Fibroblast of villous mesenchyme (primary cell): ENCODE results near the gene SGMS1. TPM values are rescaled to one million over a fixed set of nuclear protein-coding genes. Genes with fewer than 3 reads are reported as not detected.

Experiments
- DNase-seq: peaks from one replicate; pipeline ENCODE4 v3.0.0-alpha.2; 2010; ENCODE audit warnings: low read depth
- H3K4me3 ChIP-seq: 2 replicates; pipeline ENCODE4 v1.5.1; 2011; ENCODE audit warnings: low read depth, mild to moderate bottlenecking, low read length
- total RNA-seq: library from RNA; depleted of rRNA; stranded (reverse); fragments of >200 nt; gene quantifications from 2 replicates; pipeline ENCODE4 v1.2.3, GENCODE V29; 2012
- TF ChIP-seq, protein P1 (sequence below): IDR thresholded peaks from 2 replicates; pipeline ENCODE4 v1.5.1; 2012; ENCODE audit warnings: low read depth, mild to moderate bottlenecking, low read length; ENCODE audit not compliant: insufficient read depth

The SGMS1 gene
- total RNA-seq, 1 donor = 57.9 TPM

DNA sequence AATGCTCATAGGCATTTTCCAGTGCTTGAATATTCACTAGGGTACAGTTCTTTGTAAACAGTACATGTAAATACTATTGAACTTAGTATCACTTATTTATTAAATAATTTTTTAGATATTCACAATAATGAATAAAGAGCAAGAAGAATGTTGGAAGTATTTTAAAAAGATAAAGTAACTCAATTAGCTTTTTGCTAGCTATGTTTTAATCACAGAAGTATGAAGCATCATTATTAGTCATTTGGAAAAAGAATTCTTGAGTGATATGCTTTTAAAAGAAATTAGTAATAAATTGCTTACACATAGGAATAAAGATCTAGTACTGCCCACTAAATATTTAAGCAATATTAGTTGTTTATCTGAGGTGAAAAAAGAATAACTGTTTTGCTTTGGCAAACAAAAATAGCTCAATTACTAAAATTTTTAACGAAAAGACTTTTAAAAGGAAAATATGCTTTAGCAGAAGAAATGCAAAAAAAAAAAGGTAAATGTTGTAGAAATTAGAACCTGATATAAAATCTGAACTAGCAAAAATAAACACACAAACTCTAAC, 66.5 kb downstream of the SGMS1 start:
- H3K4me3 ChIP-seq = no peak overlapping the region
- DNase-seq = no peak
- TF ChIP-seq, protein P1, sequence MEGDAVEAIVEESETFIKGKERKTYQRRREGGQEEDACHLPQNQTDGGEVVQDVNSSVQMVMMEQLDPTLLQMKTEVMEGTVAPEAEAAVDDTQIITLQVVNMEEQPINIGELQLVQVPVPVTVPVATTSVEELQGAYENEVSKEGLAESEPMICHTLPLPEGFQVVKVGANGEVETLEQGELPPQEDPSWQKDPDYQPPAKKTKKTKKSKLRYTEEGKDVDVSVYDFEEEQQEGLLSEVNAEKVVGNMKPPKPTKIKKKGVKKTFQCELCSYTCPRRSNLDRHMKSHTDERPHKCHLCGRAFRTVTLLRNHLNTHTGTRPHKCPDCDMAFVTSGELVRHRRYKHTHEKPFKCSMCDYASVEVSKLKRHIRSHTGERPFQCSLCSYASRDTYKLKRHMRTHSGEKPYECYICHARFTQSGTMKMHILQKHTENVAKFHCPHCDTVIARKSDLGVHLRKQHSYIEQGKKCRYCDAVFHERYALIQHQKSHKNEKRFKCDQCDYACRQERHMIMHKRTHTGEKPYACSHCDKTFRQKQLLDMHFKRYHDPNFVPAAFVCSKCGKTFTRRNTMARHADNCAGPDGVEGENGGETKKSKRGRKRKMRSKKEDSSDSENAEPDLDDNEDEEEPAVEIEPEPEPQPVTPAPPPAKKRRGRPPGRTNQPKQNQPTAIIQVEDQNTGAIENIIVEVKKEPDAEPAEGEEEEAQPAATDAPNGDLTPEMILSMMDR = no peak

DNA sequence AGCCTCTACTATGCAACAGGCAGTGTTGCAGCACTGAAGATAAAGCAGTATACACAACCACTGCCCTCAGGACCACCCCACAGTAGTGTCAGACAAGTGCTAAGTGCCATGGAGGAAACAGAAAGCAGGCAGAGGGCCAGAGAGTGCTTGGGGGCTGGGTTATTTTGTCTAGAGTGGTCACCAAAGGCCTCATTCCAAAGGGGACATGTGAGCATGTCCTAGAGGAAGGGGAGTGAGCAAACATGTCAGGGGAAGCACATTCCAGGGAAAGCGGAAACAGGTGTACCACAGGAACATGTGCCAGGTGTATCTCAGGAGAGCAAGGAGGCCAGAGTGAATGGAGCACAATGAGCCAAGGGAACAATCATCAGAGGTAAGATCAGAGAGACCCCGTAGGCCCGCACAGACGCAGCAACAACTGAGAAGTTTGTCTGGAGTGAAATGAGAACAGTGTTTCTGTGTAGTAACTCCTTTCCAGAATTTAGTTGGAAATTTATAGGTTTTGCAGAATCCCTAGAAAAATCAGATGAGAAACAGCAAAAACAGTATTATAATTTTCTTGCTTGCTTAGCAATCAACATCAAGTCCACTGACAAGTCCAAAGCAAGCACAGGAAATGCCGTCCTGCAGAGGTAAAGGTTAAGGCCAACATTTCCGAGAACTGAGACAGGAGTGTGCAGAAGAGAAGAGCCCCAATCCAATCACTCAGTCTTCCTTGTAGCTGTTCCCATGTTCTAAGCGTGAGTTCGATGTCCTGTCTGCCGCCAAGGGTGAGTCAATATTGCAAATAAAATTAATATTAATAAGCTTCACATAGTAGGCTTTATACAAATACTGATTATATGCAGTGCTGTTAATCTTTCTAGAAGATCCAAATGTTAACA, 67.3 kb downstream of the SGMS1 start:
- no peak for DNase-seq
- H3K4me3 ChIP-seq = no peak overlapping the region
- TF ChIP-seq, protein P1 = no peak

DNA sequence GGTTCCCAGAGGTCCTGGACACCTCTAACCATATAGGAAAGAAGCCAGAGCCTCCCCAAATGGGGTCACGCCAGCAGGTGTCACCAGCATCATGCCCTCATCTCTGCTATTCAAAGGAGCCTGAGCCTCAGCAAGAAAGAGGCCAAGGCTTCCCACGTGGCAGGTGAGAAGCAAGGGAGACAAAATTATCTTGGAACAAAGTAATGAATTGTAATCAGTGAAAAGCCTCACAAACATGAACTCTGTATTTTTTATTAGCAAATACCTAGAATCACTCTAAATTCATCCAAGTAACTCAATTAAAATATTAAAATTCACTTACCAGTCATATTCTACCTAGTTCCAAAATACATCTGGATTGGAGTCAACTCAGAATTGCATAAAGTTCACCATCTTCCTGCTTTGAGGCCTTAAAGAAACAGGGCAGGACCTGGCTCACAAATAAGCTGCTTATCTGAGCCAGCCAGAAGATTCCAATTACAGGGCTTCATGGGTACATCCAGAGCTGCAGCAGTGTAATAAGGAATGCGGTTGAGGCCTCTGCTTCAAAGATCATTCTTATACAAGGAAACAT, 68.7 kb downstream of the SGMS1 start:
- TF ChIP-seq, protein P1 = no peak
- peak; percentile 64 for DNase-seq
- no peak overlapping the region for H3K4me3 ChIP-seq

DNA sequence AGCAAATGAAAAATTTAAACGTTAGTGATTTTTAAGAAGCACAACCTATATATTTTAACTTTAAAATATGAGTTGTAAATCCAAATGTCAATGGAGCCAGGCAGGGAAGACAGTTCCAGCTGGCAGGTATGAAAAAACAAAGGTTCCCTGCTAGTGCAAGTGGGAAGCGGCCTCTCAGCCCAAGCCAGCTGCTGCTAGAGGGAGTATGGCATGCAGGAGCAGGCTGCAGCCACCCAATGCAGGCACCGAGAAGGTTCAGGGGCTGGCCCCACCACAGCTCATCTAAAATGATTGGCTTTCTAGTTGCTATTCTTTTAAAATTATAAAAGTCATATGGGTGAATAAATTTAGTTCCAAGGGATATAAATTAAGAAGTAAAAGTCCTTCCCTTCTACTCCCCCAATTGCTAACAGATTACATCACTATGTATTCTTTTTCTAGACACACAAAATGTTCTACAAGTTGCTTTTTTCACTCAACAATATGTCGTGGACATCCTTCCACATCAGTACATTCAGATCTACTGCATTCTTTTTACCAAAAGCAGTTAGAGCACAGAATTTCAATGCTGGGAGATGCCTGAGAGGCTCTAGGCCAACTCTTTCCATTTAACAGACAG, 69.3 kb downstream of the SGMS1 start:
- TF ChIP-seq, protein P1 = no peak
- no peak overlapping the region for H3K4me3 ChIP-seq
- no peak for DNase-seq

GRCh38 chr10:50552771-50553535, 70.8 kb downstream of the SGMS1 start:
- TF ChIP-seq, protein P1 = peak; percentile 52
- peak; percentile 74 for DNase-seq
- peak overlapping the region; percentile 9 for H3K4me3 ChIP-seq

DNA sequence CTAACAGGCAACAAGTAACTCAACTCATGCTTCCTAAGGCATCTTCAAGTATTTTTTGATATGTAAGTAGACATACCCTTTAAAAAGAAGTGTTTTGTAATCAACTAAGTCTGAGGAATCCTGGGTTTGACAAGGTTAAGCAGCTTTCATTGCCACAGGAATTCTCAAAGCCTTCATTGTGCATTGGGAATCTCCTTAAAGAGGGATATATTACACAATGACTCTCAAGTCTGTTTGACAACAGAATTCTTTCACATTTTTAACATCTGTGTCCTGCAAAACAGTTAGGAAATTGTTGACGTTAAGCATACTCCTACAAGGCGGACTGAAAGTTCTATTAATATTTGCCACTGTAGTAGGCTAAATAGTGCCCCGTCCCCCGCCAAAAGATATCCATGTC, 71.4 kb downstream of the SGMS1 start:
- no peak overlapping the region for H3K4me3 ChIP-seq
- DNase-seq = peak; percentile 98
- TF ChIP-seq, protein P1 = no peak
